Neural cell (in vitro differentiated cells): ENCODE measurements around the gene ICA1L.

Source experiments
- CTCF ChIP-seq: fragments of 450-650 bp; IDR thresholded peaks from 2 replicates; pipeline ENCODE4 v1.5.1; 2014; ENCODE audit warnings: antibody characterized with exemption, mild to moderate bottlenecking, moderate library complexity; ENCODE audit not compliant: poor library complexity, severe bottlenecking
- EZH2 ChIP-seq: fragments of 200-600, 300-800 bp; shearing (Covaris generic), sonication (generic); IDR thresholded peaks from 2 replicates; pipeline ENCODE4 v1.6.1; 2014; ENCODE audit warnings: antibody characterized with exemption, low read length, borderline replicate concordance, mild to moderate bottlenecking; ENCODE audit not compliant: insufficient read depth, poor library complexity, severe bottlenecking
- POLR2AphosphoS5 ChIP-seq: IDR thresholded peaks from 2 replicates; pipeline ENCODE4 v1.6.1; 2012
- RAD21 ChIP-seq: fragments of 450-650 bp; conservative IDR thresholded peaks from 2 replicates; pipeline ENCODE4 v1.6.1; 2014; ENCODE audit warnings: antibody characterized with exemption, mild to moderate bottlenecking, moderate library complexity
- TAF1 ChIP-seq: IDR thresholded peaks from 2 replicates; pipeline ENCODE4 v1.6.1; 2012; ENCODE audit warnings: low read depth

GRCh38 chr2:202778217-202778616 is 93.3 kb downstream of the ICA1L start:
- TF ChIP-seq CTCF (no peak), TAF1 (no peak), EZH2 (no peak), POLR2AphosphoS5 (no peak), RAD21 (no peak)
